GM18519 (cell line): ENCODE measurements around the gene PLEKHA4.
"Not testable (repeated sequence)": the region's sequence is repeated elsewhere in the genome, so short reads cannot be mapped to it uniquely, and the experiment has no call there.

Experiments used
- ATAC-seq: cut with Tn5 transposase; IDR thresholded peaks from one replicate; pipeline ENCODE4 v1.9.1; 2021; ENCODE audit warnings: mild to moderate bottlenecking, moderate library complexity; ENCODE audit not compliant: unreplicated experiment, low FRiP score

Gene PLEKHA4

GRCh38 chr19:48804496-48804895 lies 63.9 kb downstream of the PLEKHA4 start:
- ATAC-seq = no peak

- ATAC-seq = no peak
These were observed 65.8 kb downstream of the PLEKHA4 start for GRCh38 chr19:48802623-48803022.

GRCh38 chr19:48799358-48800300 lies 68.8 kb downstream of the PLEKHA4 start:
- ATAC-seq = no peak

GRCh38 chr19:48798937-48799336 lies 69.5 kb downstream of the PLEKHA4 start:
- ATAC-seq = no peak

GRCh38 chr19:48797103-48797502 lies 71.3 kb downstream of the PLEKHA4 start:
- ATAC-seq = no peak

- no peak for ATAC-seq
These were observed 71.9 kb downstream of the PLEKHA4 start for GRCh38 chr19:48796298-48797083.

- ATAC-seq = no peak
These were observed 72.7 kb downstream of the PLEKHA4 start for GRCh38 chr19:48795685-48796070.

GRCh38 chr19:48795055-48795684 lies 73.2 kb downstream of the PLEKHA4 start:
- no peak for ATAC-seq

GRCh38 chr19:48794291-48794690 lies 74.1 kb downstream of the PLEKHA4 start:
- no peak for ATAC-seq

GRCh38 chr19:48793271-48793670 lies 75.1 kb downstream of the PLEKHA4 start:
- ATAC-seq = no peak

- ATAC-seq = not testable (repeated sequence)
These were observed 81.1 kb downstream of the PLEKHA4 start for GRCh38 chr19:48787331-48787730.
